Mesendoderm (in vitro differentiated cells): ENCODE measurements around the gene LYPD6.

Experiments
- DNase-seq: peaks from one replicate; pipeline ENCODE4 v3.0.0; 2013
- H2AK5ac ChIP-seq: 2 replicates; pipeline ENCODE4 v1.6.1; 2013; ENCODE audit warnings: low read length, inconsistent platforms
- H2BK120ac ChIP-seq: 2 replicates; pipeline ENCODE4 v1.6.1; 2013; ENCODE audit warnings: low read depth, mild to moderate bottlenecking, low read length, moderate library complexity, mixed read lengths
- H2BK15ac ChIP-seq: replicated peaks from 2 replicates; pipeline ENCODE4 v1.6.1; 2013; ENCODE audit warnings: low read depth, mild to moderate bottlenecking, moderate library complexity
- H2BK5ac ChIP-seq: 2 replicates; pipeline ENCODE4 v1.6.1; 2013; ENCODE audit warnings: low read length, inconsistent platforms
- H3K18ac ChIP-seq: 2 replicates; pipeline ENCODE4 v1.6.1; 2013; ENCODE audit warnings: mild to moderate bottlenecking, low read length, mixed read lengths
- H3K23ac ChIP-seq: one replicate; pipeline ENCODE4 v1.6.1; 2013; ENCODE audit warnings: low read length
- H3K27ac ChIP-seq: 2 replicates; pipeline ENCODE4 v1.5.1; 2013; ENCODE audit warnings: low read depth, mild to moderate bottlenecking, inconsistent platforms, low read length, moderate library complexity
- H3K27me3 ChIP-seq: 2 replicates; pipeline ENCODE4 v1.6.1; 2013; ENCODE audit warnings: low read length, control low read depth, mild to moderate bottlenecking, inconsistent platforms; ENCODE audit not compliant: insufficient read depth, poor library complexity
- H3K36me3 ChIP-seq: 2 replicates; pipeline ENCODE4 v1.6.1; 2013; ENCODE audit warnings: low read length, inconsistent platforms; ENCODE audit not compliant: control insufficient read depth, insufficient read depth
- H3K4ac ChIP-seq: one replicate; pipeline ENCODE4 v1.6.1; 2013; ENCODE audit warnings: low read depth, mild to moderate bottlenecking, low read length, moderate library complexity
- H3K4me1 ChIP-seq: 2 replicates; pipeline ENCODE4 v1.6.1; 2013; ENCODE audit warnings: low read depth, low read length, inconsistent platforms; ENCODE audit not compliant: control insufficient read depth
- H3K4me2 ChIP-seq: 2 replicates; pipeline ENCODE4 v1.6.1; 2013; ENCODE audit warnings: low read length
- H3K4me3 ChIP-seq: 2 replicates; pipeline ENCODE4 v1.5.1; 2013; ENCODE audit warnings: mild to moderate bottlenecking, low read length
- H3K56ac ChIP-seq: one replicate; pipeline ENCODE4 v1.6.1; 2013; ENCODE audit warnings: low read length
- H3K79me1 ChIP-seq: 2 replicates; pipeline ENCODE4 v1.6.1; 2013; ENCODE audit warnings: low read length, inconsistent platforms
- H3K79me2 ChIP-seq: 2 replicates; pipeline ENCODE4 v1.6.1; 2013; ENCODE audit warnings: mild to moderate bottlenecking, low read length; ENCODE audit not compliant: control insufficient read depth, insufficient read depth
- H3K9ac ChIP-seq: 2 replicates; pipeline ENCODE4 v1.6.1; 2013; ENCODE audit warnings: low read length, inconsistent platforms
- H4K5ac ChIP-seq: one replicate; pipeline ENCODE4 v1.6.1; 2013; ENCODE audit warnings: low read length
- H4K8ac ChIP-seq: one replicate; pipeline ENCODE4 v1.6.1; 2013; ENCODE audit warnings: low read depth, mild to moderate bottlenecking, control low read depth, low read length, moderate library complexity
- WGBS: extraction: QIAGEN DNeasy Blood & Tissue Kit; methylation state at CpG from one replicate; pipeline ENCODE4 v1.1.7; 2013; ENCODE audit warnings: low lambda C conversion rate, missing lambda C conversion rate; ENCODE audit not compliant: insufficient coverage; ENCODE audit errors: extremely low coverage; 5-methylcytosine and 5-hydroxymethylcytosine counted together

LYPD6 gene

GRCh38 chr2:149364839-149365238 lies 34.5 kb downstream of the LYPD6 start:
- Histone ChIP-seq H3K56ac (no peak overlapping the region), H2BK15ac (no peak overlapping the region), H4K5ac (no peak overlapping the region), H3K27ac (no peak overlapping the region), H2AK5ac (no peak overlapping the region), H3K23ac (no peak overlapping the region), H3K4me1 (peaks cover 3% of the 10 kb centered on the region), H3K36me3 (no peaks in the 10 kb centered on the region), H3K4ac (no peak overlapping the region), H3K4me3 (no peak overlapping the region), H3K27me3 (no peaks in the 10 kb centered on the region), H3K4me2 (no peak overlapping the region), H4K8ac (no peak overlapping the region), H3K9ac (no peak overlapping the region), H3K79me2 (no peaks in the 10 kb centered on the region), H2BK120ac (no peak overlapping the region), H3K79me1 (no peaks in the 10 kb centered on the region), H2BK5ac (no peak overlapping the region), H3K18ac (no peak overlapping the region)
- DNase-seq: no peak

- H2BK15ac ChIP-seq: no peak overlapping the region
- no peak overlapping the region for H3K9ac ChIP-seq
- H3K4me2 ChIP-seq: no peak overlapping the region
- H4K8ac ChIP-seq: no peak overlapping the region
- no peak overlapping the region for H2BK5ac ChIP-seq
- no peak overlapping the region for H3K18ac ChIP-seq
- H3K79me2 ChIP-seq: no peaks in the 10 kb centered on the region
- no CpG with 5 or more reads among the region's 5 CpGs for WGBS
- H4K5ac ChIP-seq: no peak overlapping the region
- peaks cover 3% of the 10 kb centered on the region for H3K4me1 ChIP-seq
- no peak overlapping the region for H3K4ac ChIP-seq
- no peaks in the 10 kb centered on the region for H3K79me1 ChIP-seq
- no peaks in the 10 kb centered on the region for H3K27me3 ChIP-seq
- no peak overlapping the region for H3K27ac ChIP-seq
- no peak overlapping the region for H2BK120ac ChIP-seq
- peak; percentile 35 for DNase-seq
- H3K23ac ChIP-seq: no peak overlapping the region
- H2AK5ac ChIP-seq: no peak overlapping the region
- H3K4me3 ChIP-seq: no peak overlapping the region
- no peaks in the 10 kb centered on the region for H3K36me3 ChIP-seq
- no peak overlapping the region for H3K56ac ChIP-seq
These were observed 35.7 kb downstream of the LYPD6 start for GRCh38 chr2:149365931-149366583.

GRCh38 chr2:149370061-149370775 lies 39.8 kb downstream of the LYPD6 start:
- H3K27me3 ChIP-seq: no peaks in the 10 kb centered on the region
- H2BK15ac ChIP-seq: no peak overlapping the region
- H3K79me2 ChIP-seq: no peaks in the 10 kb centered on the region
- H3K56ac ChIP-seq: no peak overlapping the region
- H3K18ac ChIP-seq: no peak overlapping the region
- no peaks in the 10 kb centered on the region for H3K79me1 ChIP-seq
- no peak overlapping the region for H3K4me2 ChIP-seq
- H3K4ac ChIP-seq: no peak overlapping the region
- H3K4me3 ChIP-seq: no peak overlapping the region
- no peak overlapping the region for H4K5ac ChIP-seq
- no peak overlapping the region for H4K8ac ChIP-seq
- H3K27ac ChIP-seq: no peak overlapping the region
- H3K4me1 ChIP-seq: peaks cover 3% of the 10 kb centered on the region
- no peak overlapping the region for H3K23ac ChIP-seq
- no peak overlapping the region for H2AK5ac ChIP-seq
- H3K36me3 ChIP-seq: no peaks in the 10 kb centered on the region
- no peak overlapping the region for H2BK120ac ChIP-seq
- no peak overlapping the region for H3K9ac ChIP-seq
- DNase-seq: no peak
- no peak overlapping the region for H2BK5ac ChIP-seq
- WGBS: no CpG with 5 or more reads among the region's 5 CpGs

DNA sequence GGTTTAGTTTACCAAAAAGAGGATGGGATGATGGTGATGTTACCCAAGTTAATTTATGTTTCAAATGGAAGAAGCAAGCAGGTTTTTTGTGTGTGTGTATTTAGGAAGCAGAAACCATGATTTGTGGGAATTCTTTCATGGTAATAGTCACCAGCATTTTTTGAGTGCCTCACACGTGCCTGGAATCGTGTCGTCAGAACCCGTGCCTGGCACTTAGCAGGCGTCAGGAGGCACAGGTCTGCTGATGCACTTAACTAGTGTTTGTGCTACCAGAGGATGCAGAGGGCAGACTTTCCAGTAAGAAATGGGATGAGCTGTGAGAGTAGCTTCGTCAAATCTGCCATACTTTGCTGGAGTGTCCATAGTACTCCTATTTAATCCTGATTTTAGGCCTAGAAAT lies 41.1 kb downstream of the LYPD6 start:
- Histone ChIP-seq H2BK120ac (no peak overlapping the region), H3K9ac (no peak overlapping the region), H3K4ac (no peak overlapping the region), H3K23ac (no peak overlapping the region), H3K4me2 (no peak overlapping the region), H3K4me1 (peaks cover 2% of the 10 kb centered on the region), H3K27me3 (no peaks in the 10 kb centered on the region), H3K36me3 (no peaks in the 10 kb centered on the region), H4K8ac (no peak overlapping the region), H2BK5ac (no peak overlapping the region), H2AK5ac (no peak overlapping the region), H3K56ac (no peak overlapping the region), H4K5ac (no peak overlapping the region), H3K27ac (no peak overlapping the region), H2BK15ac (no peak overlapping the region), H3K18ac (no peak overlapping the region), H3K79me1 (no peaks in the 10 kb centered on the region), H3K4me3 (no peak overlapping the region), H3K79me2 (no peaks in the 10 kb centered on the region)
- no peak for DNase-seq
- WGBS: no CpG with 5 or more reads among the region's 6 CpGs

GRCh38 chr2:149375801-149376361 lies 45.5 kb downstream of the LYPD6 start:
- Histone ChIP-seq H3K27me3 (no peaks in the 10 kb centered on the region), H3K27ac (no peak overlapping the region), H3K18ac (no peak overlapping the region)

More at GRCh38 chr2:149375801-149376361, 45.5 kb downstream of the LYPD6 start:
- Histone ChIP-seq H3K79me1 (no peaks in the 10 kb centered on the region), H3K9ac (no peak overlapping the region), H3K36me3 (no peaks in the 10 kb centered on the region), H3K4ac (no peak overlapping the region), H2BK120ac (no peak overlapping the region), H3K56ac (no peak overlapping the region), H3K23ac (no peak overlapping the region), H3K4me2 (no peak overlapping the region), H3K4me1 (peaks cover 11% of the 10 kb centered on the region), H2AK5ac (no peak overlapping the region), H3K79me2 (no peaks in the 10 kb centered on the region), H2BK5ac (no peak overlapping the region), H4K8ac (no peak overlapping the region), H4K5ac (no peak overlapping the region), H3K4me3 (no peak overlapping the region), H2BK15ac (no peak overlapping the region)
- no peak for DNase-seq
- WGBS: no CpG with 5 or more reads among the region's 8 CpGs
